KOPT-K1 (cell line): ENCODE results near the gene DNAJC1.
"Not testable (repeated sequence)": the region's sequence is repeated elsewhere in the genome, so short reads cannot be mapped to it uniquely, and the experiment has no call there.

ENCODE experiments used
- H3K27ac ChIP-seq: fragments of 200-600 bp; sonication (generic); 2 replicates; pipeline ENCODE4 v1.5.1; 2016; ENCODE audit warnings: antibody characterized with exemption, mild to moderate bottlenecking, low read depth, low read length; ENCODE audit not compliant: poor library complexity, severe bottlenecking
- H3K36me3 ChIP-seq: fragments of 200-600 bp; sonication (generic); 2 replicates; pipeline ENCODE4 v1.5.1; 2017; ENCODE audit warnings: antibody characterized with exemption, mild to moderate bottlenecking, low read length, moderate library complexity; ENCODE audit not compliant: insufficient read depth
- H3K9me3 ChIP-seq: fragments of 200-600 bp; sonication (generic); 2 replicates; pipeline ENCODE4 v1.5.1; 2017; ENCODE audit warnings: antibody characterized with exemption, low read length, mild to moderate bottlenecking; ENCODE audit not compliant: insufficient read depth, poor library complexity, severe bottlenecking

Gene DNAJC1

GRCh38 chr10:21818416-21818815, 185.1 kb downstream of the DNAJC1 start:
- H3K9me3 ChIP-seq, H3K36me3 ChIP-seq, H3K27ac ChIP-seq: not testable (repeated sequence)

GRCh38 chr10:21814866-21815265, 188.7 kb downstream of the DNAJC1 start:
- Histone ChIP-seq H3K36me3 (no peaks in the 10 kb centered on the region), H3K27ac (no peak overlapping the region), H3K9me3 (no peaks in the 10 kb centered on the region)

- H3K9me3 ChIP-seq, result no peaks in the 10 kb centered on the region
- H3K27ac ChIP-seq, result no peak overlapping the region
- H3K36me3 ChIP-seq, result no peaks in the 10 kb centered on the region
Measured at GRCh38 chr10:21813946-21814345, 189.6 kb downstream of the DNAJC1 start.

GRCh38 chr10:21811245-21811585, 192.3 kb downstream of the DNAJC1 start:
- H3K27ac ChIP-seq, result no peak overlapping the region
- H3K9me3 ChIP-seq, result no peaks in the 10 kb centered on the region
- H3K36me3 ChIP-seq, result no peaks in the 10 kb centered on the region

DNA sequence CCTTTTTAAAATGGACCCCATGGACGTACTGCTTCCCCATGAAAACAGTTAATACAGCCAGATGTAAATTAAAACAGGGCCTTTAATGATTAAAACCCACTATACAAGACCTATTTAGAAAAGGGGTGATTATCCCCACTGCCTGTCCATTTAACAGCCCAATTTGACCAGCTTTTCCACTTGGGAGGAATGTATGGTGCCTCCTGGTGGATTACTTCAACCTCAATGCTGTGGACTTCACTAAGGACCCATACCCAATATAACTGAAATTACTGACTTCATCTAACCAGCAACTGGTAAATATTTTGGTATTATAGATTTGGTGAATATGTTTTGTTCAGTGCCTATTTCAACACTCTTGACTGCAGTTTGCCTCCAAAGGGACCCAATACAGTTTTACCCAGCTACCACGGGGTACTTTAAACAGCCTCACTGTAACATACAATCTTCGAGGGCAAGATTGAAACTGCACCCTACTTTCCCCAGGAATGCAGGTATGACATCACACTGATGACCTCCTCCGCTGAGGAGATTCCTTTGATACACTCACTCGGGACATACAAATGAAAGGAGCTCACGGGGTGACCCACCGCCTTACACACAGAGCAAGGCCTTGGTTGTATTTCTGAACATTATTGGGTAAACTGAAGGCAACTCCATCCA, 192.8 kb downstream of the DNAJC1 start:
- H3K9me3 ChIP-seq, result no peaks in the 10 kb centered on the region
- H3K36me3 ChIP-seq, result no peaks in the 10 kb centered on the region

DNA sequence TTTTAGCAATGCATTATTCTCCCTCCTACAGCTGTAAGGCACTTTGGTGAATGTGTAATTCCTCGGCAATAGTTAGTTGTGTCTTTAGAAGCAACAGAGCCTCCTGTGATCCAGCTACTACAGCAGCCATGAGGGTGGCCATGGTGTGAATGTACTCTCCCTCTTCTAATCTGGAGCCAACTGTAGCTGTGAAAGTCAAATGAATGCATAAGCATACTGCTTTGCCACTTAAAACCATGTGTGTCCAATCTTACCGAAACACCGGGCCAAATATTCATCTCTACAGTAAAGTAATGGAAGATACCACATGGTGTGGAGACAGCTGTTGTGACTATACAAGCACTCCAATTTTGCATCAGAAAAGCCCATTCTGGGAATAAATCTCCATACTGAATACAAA, 195.0 kb downstream of the DNAJC1 start:
- H3K27ac ChIP-seq, result no peak overlapping the region
- H3K9me3 ChIP-seq, result no peaks in the 10 kb centered on the region
- no peaks in the 10 kb centered on the region for H3K36me3 ChIP-seq

More for the DNA sequence above, 192.8 kb downstream of the DNAJC1 start:
- H3K27ac ChIP-seq, result no peak overlapping the region

DNA sequence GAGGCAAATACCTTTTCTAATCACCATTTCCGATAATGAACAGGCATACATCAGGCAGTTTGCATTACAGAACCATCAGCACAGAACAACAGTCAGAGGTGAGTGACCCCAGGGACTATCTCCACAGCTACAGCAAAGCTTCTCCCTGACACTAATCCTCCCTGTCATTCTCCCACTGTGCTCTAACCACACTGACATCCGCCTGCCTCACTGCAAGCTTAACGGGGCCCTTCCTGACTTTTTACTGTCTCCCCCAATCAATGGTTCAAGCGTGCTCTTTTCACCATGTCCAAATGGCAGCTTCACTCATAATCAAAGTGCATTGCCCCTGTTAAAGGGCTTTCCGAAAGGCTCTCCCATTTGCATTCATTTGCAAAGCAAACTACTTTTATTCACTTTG, 196.3 kb downstream of the DNAJC1 start:
- no peak overlapping the region for H3K27ac ChIP-seq
- H3K9me3 ChIP-seq, result no peaks in the 10 kb centered on the region

GRCh38 chr10:21803374-21803773, 200.2 kb downstream of the DNAJC1 start:
- Histone ChIP-seq H3K9me3 (no peaks in the 10 kb centered on the region), H3K36me3 (no peaks in the 10 kb centered on the region), H3K27ac (no peak overlapping the region)

More for the DNA sequence above, 196.3 kb downstream of the DNAJC1 start:
- H3K36me3 ChIP-seq, result no peaks in the 10 kb centered on the region

DNA sequence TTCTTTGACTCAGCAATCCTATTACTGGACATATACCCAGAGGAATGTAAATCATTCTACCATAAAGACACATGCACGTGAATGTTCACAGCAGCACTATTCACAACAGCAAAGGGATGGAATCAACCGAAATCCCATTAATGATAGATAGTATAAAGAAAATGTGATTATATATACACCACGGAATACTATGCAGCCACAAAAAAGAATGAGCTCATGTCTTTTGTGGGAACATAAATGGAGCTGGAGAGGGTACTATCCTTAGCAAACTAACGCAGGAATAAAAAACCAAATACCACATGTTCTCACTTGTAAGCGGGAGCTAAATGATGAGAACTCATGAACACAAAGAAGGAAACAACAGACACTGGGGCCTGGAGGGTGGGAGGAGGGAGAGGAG, 201.9 kb downstream of the DNAJC1 start:
- H3K9me3 ChIP-seq, result no peaks in the 10 kb centered on the region
- H3K36me3 ChIP-seq, result no peaks in the 10 kb centered on the region
- H3K27ac ChIP-seq, result no peak overlapping the region

DNA sequence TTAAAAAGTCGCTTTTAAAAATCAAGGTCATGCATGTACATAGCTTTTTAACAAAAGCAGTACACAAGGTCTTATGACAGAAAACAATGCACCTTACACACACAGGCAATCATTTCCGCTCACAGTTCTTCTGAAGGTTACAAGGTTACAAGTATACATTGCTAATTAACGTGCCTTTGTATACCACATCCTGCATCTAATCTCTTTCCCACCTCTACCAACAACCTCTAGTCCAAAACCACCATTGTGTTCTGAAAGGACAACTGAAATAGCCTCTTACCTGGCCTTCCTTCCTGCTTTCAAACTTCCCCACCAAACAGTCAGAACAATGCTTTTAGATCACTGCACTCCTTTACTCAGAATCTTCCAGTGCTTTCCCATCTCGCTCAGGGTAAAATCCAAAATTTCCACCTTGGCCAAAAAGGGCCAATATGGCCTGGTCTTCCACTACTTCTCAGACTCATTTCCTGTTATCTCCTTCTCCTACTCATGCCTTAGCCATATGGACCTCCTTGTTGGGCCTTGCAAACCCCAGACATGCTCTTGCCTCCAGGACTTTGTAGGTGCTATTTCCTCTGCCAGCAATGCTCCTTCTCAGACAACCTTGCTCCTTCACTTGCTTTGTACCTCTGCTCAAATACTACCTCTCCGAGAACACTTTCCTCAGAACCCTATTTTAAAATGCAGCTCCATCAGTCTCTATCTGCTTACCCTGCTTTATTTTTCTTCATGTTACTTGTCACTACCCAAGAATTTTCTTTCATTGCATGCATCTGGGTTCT, 205.4 kb downstream of the DNAJC1 start:
- no peaks in the 10 kb centered on the region for H3K9me3 ChIP-seq
- no peak overlapping the region for H3K27ac ChIP-seq
- no peaks in the 10 kb centered on the region for H3K36me3 ChIP-seq

GRCh38 chr10:21797533-21797932, 206.0 kb downstream of the DNAJC1 start:
- Histone ChIP-seq H3K36me3 (no peaks in the 10 kb centered on the region), H3K27ac (no peak overlapping the region), H3K9me3 (no peaks in the 10 kb centered on the region)

DNA sequence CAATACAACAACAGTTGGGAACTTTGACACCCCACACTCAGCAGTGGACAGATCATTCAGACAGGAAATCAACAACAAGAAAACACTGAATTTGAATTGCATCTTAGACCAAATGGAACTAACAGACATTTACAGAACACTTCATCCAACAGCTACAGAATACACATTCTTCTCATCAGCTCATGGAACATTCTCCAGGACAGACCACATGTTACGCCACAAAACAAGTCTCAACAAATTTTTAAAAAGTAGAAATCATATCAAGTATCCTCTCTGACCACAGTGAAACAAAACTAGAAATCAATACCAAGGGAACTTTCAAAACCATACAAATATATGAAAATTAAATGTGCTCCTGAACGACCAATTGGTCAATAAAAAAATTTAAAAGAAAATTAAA, 212.3 kb downstream of the DNAJC1 start:
- no peaks in the 10 kb centered on the region for H3K36me3 ChIP-seq
- H3K27ac ChIP-seq, result no peak overlapping the region
- H3K9me3 ChIP-seq, result peaks cover 20% of the 10 kb centered on the region

- H3K36me3 ChIP-seq, result no peaks in the 10 kb centered on the region
- H3K27ac ChIP-seq, result no peak overlapping the region
Measured at GRCh38 chr10:21776883-21777282, 226.6 kb downstream of the DNAJC1 start.

GRCh38 chr10:21771219-21771618, 232.3 kb downstream of the DNAJC1 start:
- Histone ChIP-seq H3K27ac (no peak overlapping the region), H3K9me3 (no peaks in the 10 kb centered on the region)

More at GRCh38 chr10:21776883-21777282, 226.6 kb downstream of the DNAJC1 start:
- H3K9me3 ChIP-seq, result no peaks in the 10 kb centered on the region

GRCh38 chr10:21769041-21769440, 234.5 kb downstream of the DNAJC1 start:
- Histone ChIP-seq H3K27ac (no peak overlapping the region), H3K36me3 (no peaks in the 10 kb centered on the region), H3K9me3 (no peaks in the 10 kb centered on the region)

More at GRCh38 chr10:21771219-21771618, 232.3 kb downstream of the DNAJC1 start:
- H3K36me3 ChIP-seq, result no peaks in the 10 kb centered on the region
